ENCODE measurements around the gene PRKRA.
"Not testable (repeated sequence)": the region's sequence is repeated elsewhere in the genome, so short reads cannot be mapped to it uniquely, and the experiment has no call there.

PRKRA gene

GRCh38 chr2:178413472-178414265 is 37.3 kb downstream of the PRKRA start:
- H3K27ac ChIP-seq, result no peak overlapping the region
- TF ChIP-seq ZFX (IDR thresholded peaks at IDR 0.05) (no peak), CTCF (conservative IDR thresholded peaks at IDR 0.05) (no peak)

DNA sequence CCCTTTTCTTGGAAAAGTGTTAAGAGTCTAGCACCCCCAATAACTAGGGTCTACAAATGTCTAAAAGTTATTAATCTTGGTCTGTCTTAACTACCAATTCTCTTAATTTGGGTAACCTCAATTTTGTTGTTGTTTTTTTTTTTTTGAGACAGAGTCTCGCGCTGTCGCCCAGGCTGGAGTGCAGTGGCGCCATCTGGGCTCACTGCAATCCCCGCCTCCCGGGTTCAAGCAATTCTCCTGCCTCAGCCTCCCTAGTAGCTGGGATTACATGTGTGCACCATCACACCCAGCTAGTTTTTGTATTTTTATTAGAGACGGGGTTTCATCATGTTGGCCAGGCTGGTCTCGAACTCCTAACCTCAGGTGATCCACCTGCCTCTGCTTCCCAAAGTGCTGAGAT is 38.5 kb downstream of the PRKRA start:
- H3K27ac ChIP-seq, result not testable (repeated sequence)

DNA sequence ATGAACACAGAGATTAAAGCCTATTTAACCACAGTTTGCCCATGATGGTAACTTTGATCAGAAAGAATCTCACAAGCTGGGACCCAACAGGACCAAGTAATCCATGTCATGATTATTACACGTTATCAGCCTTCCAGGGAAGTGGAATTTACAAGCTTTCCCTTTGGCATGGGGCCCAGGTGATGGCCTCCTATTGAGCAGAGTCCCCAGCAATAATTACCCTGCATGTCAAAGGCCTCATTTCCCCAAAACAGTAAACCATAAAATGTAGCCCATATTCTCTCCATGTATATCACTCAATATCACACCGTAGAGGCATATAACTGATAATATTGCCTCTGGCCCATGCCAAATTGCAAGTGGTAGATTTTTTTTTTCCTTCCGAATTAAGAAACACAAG is 38.9 kb downstream of the PRKRA start:
- no peak overlapping the region for H3K27ac ChIP-seq
- no peak for TF ChIP-seq ZFX (IDR thresholded peaks at IDR 0.05)
- TF ChIP-seq CTCF (conservative IDR thresholded peaks at IDR 0.05), result no peak

GRCh38 chr2:178409261-178409660 is 41.7 kb downstream of the PRKRA start:
- no peak overlapping the region for H3K27ac ChIP-seq
- TF ChIP-seq ZFX (IDR thresholded peaks at IDR 0.05) (no peak), CTCF (conservative IDR thresholded peaks at IDR 0.05) (no peak)

- TF ChIP-seq CTCF (conservative IDR thresholded peaks at IDR 0.05) (no peak), ZFX (IDR thresholded peaks at IDR 0.05) (no peak)
- no peak overlapping the region for H3K27ac ChIP-seq
These were observed 46.6 kb downstream of the PRKRA start for GRCh38 chr2:178404368-178404767.

- TF ChIP-seq ZFX (IDR thresholded peaks at IDR 0.05) (no peak), CTCF (conservative IDR thresholded peaks at IDR 0.05) (no peak)
- H3K27ac ChIP-seq, result no peak overlapping the region
These were observed 47.2 kb downstream of the PRKRA start for GRCh38 chr2:178403671-178404306.

- no peak overlapping the region for H3K27ac ChIP-seq
- no peak for TF ChIP-seq CTCF (conservative IDR thresholded peaks at IDR 0.05)
- no peak for TF ChIP-seq ZFX (IDR thresholded peaks at IDR 0.05)
These were observed 49.0 kb downstream of the PRKRA start for GRCh38 chr2:178401994-178402437.
